Esophagus (tissue), 2 donors: ENCODE data around the gene RTBDN. TPM values are rescaled to one million over a fixed set of nuclear protein-coding genes. Genes with fewer than 3 reads are reported as not detected.

Experiments used
- H3K27ac ChIP-seq, 2 donors: one replicate each; pipeline ENCODE4 v1.5.1; 2013; ENCODE audit warnings: low read depth in 2 of 2, mild to moderate bottlenecking in 2 of 2, inconsistent platforms in 1 of 2, low read length in 1 of 2, moderate library complexity in 1 of 2
- H3K27me3 ChIP-seq, 2 donors: one replicate each; pipeline ENCODE4 v1.6.1; 2013; ENCODE audit warnings: low read length in 2 of 2, control low read depth in 1 of 2, mild to moderate bottlenecking in 1 of 2; ENCODE audit not compliant: insufficient read depth in 2 of 2, control insufficient read depth in 1 of 2
- H3K36me3 ChIP-seq, 2 donors: one replicate each; pipeline ENCODE4 v1.6.1; 2013; ENCODE audit warnings: low read length in 1 of 2; ENCODE audit not compliant: control insufficient read depth in 2 of 2, insufficient read depth in 2 of 2
- H3K4me1 ChIP-seq, 2 donors: one replicate each; pipeline ENCODE4 v1.6.1; 2013; ENCODE audit warnings: low read length in 1 of 2; ENCODE audit not compliant: control insufficient read depth in 2 of 2, insufficient read depth in 2 of 2
- H3K4me3 ChIP-seq, 2 donors: one replicate each; pipeline ENCODE4 v1.5.1; 2013; ENCODE audit warnings: low read length in 2 of 2, mild to moderate bottlenecking in 2 of 2, low read depth in 1 of 2, moderate library complexity in 1 of 2
- H3K9me3 ChIP-seq, 2 donors: one replicate each; pipeline ENCODE4 v1.6.1; 2013; ENCODE audit warnings: mild to moderate bottlenecking in 2 of 2, low read depth in 1 of 2, low read length in 1 of 2, moderate library complexity in 1 of 2; ENCODE audit not compliant: control insufficient read depth in 2 of 2, insufficient read depth in 1 of 2
- WGBS, 2 donors: extraction: QIAGEN DNeasy Blood & Tissue Kit; methylation state at CpG; one replicate each; pipeline ENCODE4 v1.1.7; 2013; 5-methylcytosine and 5-hydroxymethylcytosine counted together
- polyA plus RNA-seq, 2 donors: library from polyadenylated mRNA; stranded (reverse); fragments of 200-250 nt; gene quantifications; one replicate each; pipeline ENCODE4 v1.2.3, GENCODE V29; 2013
- donor health status: healthy with polysubstance abuse.
- donor health status: Bipolar disorder and iron deficiency.

The RTBDN gene
- polyA plus RNA-seq, 2 donors: not detected

- peaks cover 10 to 13% of the 10 kb centered on the region in 2 donors for H3K4me1 ChIP-seq
- no peak overlapping the region for H3K27ac ChIP-seq
- H3K4me3 ChIP-seq: no peak overlapping the region
- H3K36me3 ChIP-seq: peaks cover 0 to 3% of the 10 kb centered on the region in 2 donors
- H3K27me3 ChIP-seq: no peaks in the 10 kb centered on the region
- H3K9me3 ChIP-seq: no peaks in the 10 kb centered on the region
- WGBS, 2 donors: 73 to 75% methylated on average over 3 of the region's 3 CpGs
These were observed 37.3 kb upstream of the RTBDN start for GRCh38 chr19:12871681-12872080.

DNA sequence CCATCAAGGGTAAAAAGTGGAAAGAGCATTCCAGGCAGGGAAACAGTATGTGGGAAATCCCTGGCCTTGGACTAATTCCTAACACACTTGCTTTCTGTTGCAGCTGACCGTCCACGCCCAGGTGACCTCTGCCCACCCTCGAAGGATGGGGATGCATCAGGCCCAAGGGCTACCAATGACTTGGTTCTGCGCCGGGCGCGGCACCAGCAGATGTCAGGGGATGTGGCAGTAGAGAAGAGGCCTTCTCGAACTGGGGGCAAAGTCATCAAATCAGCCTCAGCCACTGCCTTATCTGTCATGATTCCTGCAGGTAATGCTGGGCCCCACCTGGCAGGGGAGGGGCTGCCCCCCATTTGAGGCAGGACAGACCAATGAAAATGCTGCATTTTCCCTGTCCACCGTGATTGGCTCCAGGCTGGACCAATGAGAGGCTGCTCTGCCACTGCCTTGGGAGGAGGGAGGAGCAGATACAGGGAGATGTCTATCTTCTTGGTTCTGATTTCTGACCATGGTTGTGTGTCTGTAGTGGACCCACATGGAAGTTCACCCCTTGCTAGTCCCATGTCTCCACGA is 34.2 kb upstream of the RTBDN start:
- Histone ChIP-seq H3K9me3 (no peaks in the 10 kb centered on the region), H3K4me3 (no peak overlapping the region), H3K4me1 (peaks cover 9 to 10% of the 10 kb centered on the region in 2 donors), H3K27ac (no peak overlapping the region), H3K36me3 (no peaks in the 10 kb centered on the region), H3K27me3 (no peaks in the 10 kb centered on the region)
- 91 to 96% methylated on average over 10 of the region's 10 CpGs for WGBS, 2 donors

DNA sequence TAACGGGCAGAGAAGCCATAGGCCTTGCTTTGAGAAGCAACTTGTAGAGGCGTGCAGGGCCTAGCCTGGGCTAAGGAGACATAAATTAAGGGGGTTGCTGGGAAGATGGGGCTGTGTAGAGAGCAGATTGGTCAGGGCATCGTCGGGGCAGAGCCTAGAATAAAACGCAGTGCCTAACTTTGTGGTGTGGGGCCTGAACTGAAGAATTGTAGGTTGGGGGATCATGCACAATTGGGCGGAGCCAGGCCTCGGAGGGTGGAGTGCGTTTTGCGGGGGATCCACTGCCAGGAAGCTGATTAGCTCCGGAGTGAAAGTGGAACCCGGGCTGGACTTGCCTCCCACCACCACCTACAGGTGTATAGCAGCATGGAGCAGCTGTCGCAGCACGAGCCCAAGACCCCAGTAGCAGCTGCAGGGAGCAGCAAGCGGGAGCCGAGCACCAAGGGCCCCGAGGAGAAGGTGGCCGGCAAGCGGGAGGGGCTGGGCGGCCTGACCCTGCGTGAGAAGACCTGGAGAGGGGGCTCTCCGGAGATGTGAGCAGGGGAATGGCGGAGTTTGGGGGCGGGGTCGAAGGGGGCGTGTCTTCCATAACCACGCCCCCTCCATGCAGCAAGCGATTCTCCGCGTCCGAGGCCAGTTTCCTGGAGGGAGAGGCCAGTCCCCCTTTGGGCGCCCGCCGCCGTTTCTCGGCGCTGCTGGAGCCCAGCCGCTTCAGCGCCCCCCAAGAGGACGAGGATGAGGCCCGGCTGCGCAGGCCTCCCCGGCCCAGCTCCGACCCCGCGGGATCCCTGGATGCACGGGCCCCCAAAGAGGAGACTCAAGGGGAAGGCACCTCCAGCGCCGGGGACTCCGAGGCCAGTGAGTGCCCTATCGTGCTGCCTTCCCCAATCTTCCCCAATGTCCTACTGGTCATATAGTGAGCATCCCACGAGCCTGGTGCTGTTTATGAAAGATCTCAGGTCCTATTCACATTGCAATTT is 33.0 kb upstream of the RTBDN start:
- no peak overlapping the region for H3K27ac ChIP-seq

DNA sequence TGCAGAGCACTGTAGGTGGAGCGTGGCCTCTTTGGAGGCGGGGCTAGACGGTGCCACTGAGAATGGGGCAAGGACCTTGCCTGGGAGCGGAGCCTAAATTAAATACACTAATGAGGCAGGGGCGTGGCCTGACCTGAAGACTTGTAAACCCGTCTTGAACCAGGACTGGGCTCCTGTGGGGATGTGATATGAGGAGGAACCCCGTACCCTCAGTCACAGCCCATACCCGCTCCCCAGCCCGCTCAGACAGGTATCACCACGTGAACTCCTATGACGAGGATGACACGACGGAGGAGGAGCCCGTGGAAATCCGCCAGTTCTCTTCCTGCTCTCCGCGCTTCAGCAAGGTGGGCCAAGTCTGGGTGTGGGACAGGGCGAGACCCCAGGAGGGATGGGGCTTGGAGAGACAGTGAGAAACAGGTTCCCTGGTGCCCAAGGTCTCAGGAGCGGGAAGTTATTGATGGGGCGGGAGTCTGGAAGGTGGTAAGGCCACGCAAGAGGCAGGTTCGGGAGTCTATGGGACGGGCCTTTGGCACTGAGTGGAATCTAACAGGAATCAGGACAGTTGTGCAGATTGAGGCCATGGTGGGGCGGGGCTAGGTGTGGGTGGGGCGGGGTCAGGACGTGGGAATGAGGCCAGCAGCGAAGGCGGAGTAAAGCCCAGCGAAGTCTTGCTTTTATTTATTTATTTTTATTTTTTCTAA is 32.2 kb upstream of the RTBDN start:
- 81 to 82% methylated on average over 29 of the region's 29 CpGs for WGBS, 2 donors
- Histone ChIP-seq H3K36me3 (no peaks in the 10 kb centered on the region), H3K27me3 (no peaks in the 10 kb centered on the region), H3K4me1 (peaks cover 5 to 6% of the 10 kb centered on the region in 2 donors), H3K9me3 (no peaks in the 10 kb centered on the region), H3K4me3 (no peak overlapping the region), H3K27ac (no peak overlapping the region)

More for the DNA sequence above, 33.0 kb upstream of the RTBDN start:
- Histone ChIP-seq H3K4me3 (peak overlapping the region; percentile 11 to 29), H3K27me3 (no peaks in the 10 kb centered on the region), H3K36me3 (no peaks in the 10 kb centered on the region), H3K9me3 (no peaks in the 10 kb centered on the region), H3K4me1 (peaks cover 5 to 6% of the 10 kb centered on the region in 2 donors)
- 9 to 10% methylated on average over 44 to 51 of the region's 51 CpGs for WGBS, 2 donors

- H3K9me3 ChIP-seq: no peaks in the 10 kb centered on the region
- H3K4me3 ChIP-seq: no peak overlapping the region
- no peaks in the 10 kb centered on the region for H3K36me3 ChIP-seq
- 85 to 86% methylated on average over 19 of the region's 19 CpGs for WGBS, 2 donors
- H3K4me1 ChIP-seq: peaks cover 5 to 6% of the 10 kb centered on the region in 2 donors
- H3K27ac ChIP-seq: no peak overlapping the region
- no peaks in the 10 kb centered on the region for H3K27me3 ChIP-seq
These were observed 31.5 kb upstream of the RTBDN start for GRCh38 chr19:12865746-12866415.

DNA sequence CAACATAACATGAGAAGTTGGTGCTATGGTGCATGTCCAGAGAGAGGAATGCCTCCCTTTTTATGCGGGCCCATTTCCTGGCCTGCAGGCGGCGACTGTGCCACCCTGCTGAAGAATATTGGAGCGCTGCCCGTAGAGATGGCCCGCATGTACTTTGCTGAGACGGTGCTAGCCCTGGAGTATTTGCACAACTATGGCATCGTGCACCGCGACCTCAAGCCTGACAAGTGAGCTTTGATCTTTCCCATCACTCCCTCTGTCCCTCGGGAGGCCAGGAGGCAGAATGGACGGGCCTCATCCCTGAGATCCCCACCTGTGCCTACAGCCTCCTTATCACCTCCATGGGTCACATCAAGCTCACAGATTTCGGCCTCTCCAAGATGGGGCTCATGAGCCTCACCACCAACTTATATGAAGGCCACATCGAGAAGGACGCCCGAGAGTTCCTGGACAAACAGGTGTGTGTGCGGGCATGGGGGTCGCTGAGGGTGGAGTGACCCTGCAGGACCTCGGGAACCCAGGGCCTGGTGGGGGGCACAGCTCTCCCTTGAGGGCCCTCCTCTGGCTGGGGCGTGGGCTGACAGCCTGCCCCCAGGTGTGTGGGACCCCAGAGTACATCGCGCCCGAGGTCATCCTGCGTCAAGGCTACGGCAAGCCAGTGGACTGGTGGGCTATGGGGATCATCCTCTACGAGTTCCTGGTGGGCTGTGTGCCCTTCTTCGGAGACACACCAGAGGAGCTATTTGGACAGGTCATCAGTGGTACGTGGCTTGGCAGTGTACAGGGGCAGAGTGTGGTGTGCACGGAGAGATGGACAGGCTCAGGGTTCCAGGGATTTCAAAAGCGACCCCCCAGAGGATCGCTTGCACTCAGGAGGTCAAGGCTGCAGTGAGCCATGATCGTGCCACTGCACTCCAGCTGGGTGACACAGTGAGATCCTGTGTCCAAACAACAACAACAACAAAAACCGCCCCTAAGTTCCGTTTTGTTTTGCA is 30.6 kb upstream of the RTBDN start:
- 85 to 86% methylated on average over 34 of the region's 34 CpGs for WGBS, 2 donors
- Histone ChIP-seq H3K36me3 (no peaks in the 10 kb centered on the region), H3K4me1 (peaks cover 5 to 6% of the 10 kb centered on the region in 2 donors), H3K4me3 (no peak overlapping the region), H3K27ac (no peak overlapping the region), H3K9me3 (no peaks in the 10 kb centered on the region), H3K27me3 (no peaks in the 10 kb centered on the region)

DNA sequence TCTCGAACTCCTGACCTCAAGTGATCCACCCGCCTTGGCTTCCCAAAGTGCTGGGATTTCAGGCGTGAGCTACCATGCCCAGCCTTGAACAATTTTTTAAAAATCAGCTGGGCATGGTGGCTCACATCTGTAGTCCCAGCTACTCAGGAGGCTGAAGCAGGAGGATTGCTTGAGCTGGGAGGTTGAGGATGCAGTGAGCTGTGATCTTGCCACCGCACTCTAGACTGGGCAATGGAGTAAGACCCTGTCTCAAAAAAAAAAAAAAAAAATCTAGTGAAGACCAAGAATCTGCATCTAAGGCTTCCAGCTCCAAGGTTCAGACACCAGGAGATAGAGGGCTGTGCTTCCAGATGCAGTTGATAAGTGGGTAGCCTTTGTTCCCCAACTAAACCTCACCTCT is 29.8 kb upstream of the RTBDN start:
- Histone ChIP-seq H3K4me3 (no peak overlapping the region), H3K4me1 (peaks cover 5 to 6% of the 10 kb centered on the region in 2 donors), H3K27ac (no peak overlapping the region), H3K9me3 (no peaks in the 10 kb centered on the region), H3K36me3 (no peaks in the 10 kb centered on the region), H3K27me3 (no peaks in the 10 kb centered on the region)
- WGBS, 2 donors: 93 to 95% methylated on average over 4 of the region's 4 CpGs

- no peaks in the 10 kb centered on the region for H3K36me3 ChIP-seq
- no peaks in the 10 kb centered on the region for H3K4me1 ChIP-seq
- peaks cover 0 to 2% of the 10 kb centered on the region in 2 donors for H3K27me3 ChIP-seq
- 59 to 63% methylated on average over 7 of the region's 7 CpGs for WGBS, 2 donors
- no peak overlapping the region for H3K27ac ChIP-seq
- H3K4me3 ChIP-seq: no peak overlapping the region
- H3K9me3 ChIP-seq: peaks cover 0 to 4% of the 10 kb centered on the region in 2 donors
These were observed 25.2 kb upstream of the RTBDN start for GRCh38 chr19:12859546-12859945.
